OCI-LY1 (cell line): Measurements from ENCODE around the gene UPK3BL1.
"Not testable (repeated sequence)": the region's sequence is repeated elsewhere in the genome, so short reads cannot be mapped to it uniquely, and the experiment has no call there.

Experiments used
- EZH2 ChIP-seq: fragments of 200-600 bp; sonication (generic), shearing (Covaris generic); IDR thresholded peaks from 2 replicates; pipeline ENCODE4 v1.8.0; 2017; ENCODE audit warnings: borderline replicate concordance, mixed run types, mild to moderate bottlenecking, antibody characterized with exemption, low read length, moderate library complexity, mixed read lengths
- TF ChIP-seq, protein P1 (sequence below): fragments of 200-600 bp; sonication (generic), shearing (Covaris generic); IDR thresholded peaks from 2 replicates; pipeline ENCODE4 v1.5.1; 2017; ENCODE audit warnings: mild to moderate bottlenecking, antibody characterized with exemption, low read length, moderate library complexity, mixed read lengths

DNA sequence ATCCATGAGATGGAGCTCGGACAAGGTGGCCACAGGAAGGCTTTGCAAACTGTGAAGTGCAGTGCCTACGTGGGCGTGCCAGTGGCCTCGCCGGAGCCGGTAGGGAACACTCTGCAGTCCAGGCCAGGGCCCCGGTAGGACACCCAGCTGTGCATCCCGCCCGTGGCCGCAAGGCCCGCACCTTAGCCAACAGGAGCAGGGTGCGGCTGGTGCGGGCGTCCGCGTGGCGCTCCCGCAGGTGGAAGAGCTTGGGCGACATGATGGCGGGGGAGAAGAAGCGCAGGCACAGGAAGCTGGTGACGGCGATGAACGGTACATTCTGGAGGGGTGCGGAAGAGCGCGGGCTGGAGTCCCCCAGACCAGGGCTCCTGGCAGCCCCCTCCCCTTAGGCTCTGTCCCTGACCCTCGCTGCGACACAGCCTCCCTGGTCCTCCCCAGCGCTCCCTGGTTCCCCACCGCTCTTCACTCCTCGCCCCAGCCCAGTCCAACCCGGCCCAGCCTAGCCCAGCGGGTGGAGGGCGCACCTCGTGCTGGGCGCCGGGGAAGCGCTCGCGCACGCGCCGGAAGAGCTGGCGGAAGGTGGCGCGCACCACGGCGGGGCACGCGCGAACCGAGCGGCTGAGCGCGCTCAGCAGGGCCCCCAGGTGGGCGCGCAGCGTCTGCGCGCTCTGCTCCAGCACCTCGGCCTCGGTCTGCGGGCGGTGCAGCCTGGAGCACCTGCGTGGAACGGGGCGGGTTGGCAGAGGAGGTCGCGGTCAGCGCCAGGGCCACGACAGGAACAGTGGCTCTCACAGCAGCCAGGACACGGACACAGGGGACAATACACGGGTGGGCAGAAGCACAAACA, 47.1 kb upstream of the UPK3BL1 start:
- TF ChIP-seq, protein P1, sequence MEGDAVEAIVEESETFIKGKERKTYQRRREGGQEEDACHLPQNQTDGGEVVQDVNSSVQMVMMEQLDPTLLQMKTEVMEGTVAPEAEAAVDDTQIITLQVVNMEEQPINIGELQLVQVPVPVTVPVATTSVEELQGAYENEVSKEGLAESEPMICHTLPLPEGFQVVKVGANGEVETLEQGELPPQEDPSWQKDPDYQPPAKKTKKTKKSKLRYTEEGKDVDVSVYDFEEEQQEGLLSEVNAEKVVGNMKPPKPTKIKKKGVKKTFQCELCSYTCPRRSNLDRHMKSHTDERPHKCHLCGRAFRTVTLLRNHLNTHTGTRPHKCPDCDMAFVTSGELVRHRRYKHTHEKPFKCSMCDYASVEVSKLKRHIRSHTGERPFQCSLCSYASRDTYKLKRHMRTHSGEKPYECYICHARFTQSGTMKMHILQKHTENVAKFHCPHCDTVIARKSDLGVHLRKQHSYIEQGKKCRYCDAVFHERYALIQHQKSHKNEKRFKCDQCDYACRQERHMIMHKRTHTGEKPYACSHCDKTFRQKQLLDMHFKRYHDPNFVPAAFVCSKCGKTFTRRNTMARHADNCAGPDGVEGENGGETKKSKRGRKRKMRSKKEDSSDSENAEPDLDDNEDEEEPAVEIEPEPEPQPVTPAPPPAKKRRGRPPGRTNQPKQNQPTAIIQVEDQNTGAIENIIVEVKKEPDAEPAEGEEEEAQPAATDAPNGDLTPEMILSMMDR = not testable (repeated sequence)
- TF ChIP-seq EZH2 = not testable (repeated sequence)
